HepG2 (cell line): ENCODE data around the gene RARG. TPM values are rescaled to one million over a fixed set of nuclear protein-coding genes. Genes with fewer than 3 reads are reported as not detected.

Source experiments
- ARNTL ChIP-seq: sonication (generic); formaldehyde crosslinking; IDR thresholded peaks from 2 replicates; pipeline ENCODE4 v1.4.0; 2020; ENCODE audit warnings: mild to moderate bottlenecking, missing genetic modification reagents
- CBFB ChIP-seq: sonication (generic); formaldehyde crosslinking; IDR thresholded peaks from 2 replicates; pipeline ENCODE4 v1.4.0; 2020; ENCODE audit warnings: missing genetic modification reagents
- GABPB1 ChIP-seq: IDR thresholded peaks from 2 replicates; pipeline ENCODE4 v1.6.1; 2016; ENCODE audit warnings: mild to moderate bottlenecking, missing genetic modification reagents, moderate library complexity, missing compliant biosample characterization
- KAT8 ChIP-seq: IDR thresholded peaks from 2 replicates; pipeline ENCODE4 v1.6.1; 2016; ENCODE audit warnings: missing genetic modification reagents, missing compliant biosample characterization
- POLR2A ChIP-seq, 2 experiments: IDR thresholded peaks; 2 replicates each; pipeline ENCODE4 v1.6.1; 2011; ENCODE audit warnings: low read depth in 2 of 2, low read length in 2 of 2, mild to moderate bottlenecking in 1 of 2, moderate library complexity in 1 of 2; ENCODE audit not compliant: insufficient read depth in 1 of 2
- POLR2G ChIP-seq: fragments of 200-400 bp; formaldehyde crosslinking; IDR thresholded peaks from 2 replicates; pipeline ENCODE4 v1.6.1; 2018; ENCODE audit warnings: mild to moderate bottlenecking, low read depth, low read length, moderate library complexity
- PPARG ChIP-seq: conservative IDR thresholded peaks from 2 replicates; pipeline ENCODE4 v1.6.1; 2016; ENCODE audit warnings: missing biosample characterization, missing genetic modification reagents
- ZNF567 ChIP-seq: sonication (generic); formaldehyde crosslinking; IDR thresholded peaks from 2 replicates; pipeline ENCODE4 v1.8.1; 2023; ENCODE audit warnings: mild to moderate bottlenecking, missing genetic modification reagents, borderline replicate concordance
- ZSCAN12 ChIP-seq: sonication (generic); formaldehyde crosslinking; IDR thresholded peaks from 2 replicates; pipeline ENCODE4 v1.9.0; 2021; ENCODE audit warnings: mild to moderate bottlenecking, missing genetic modification reagents
- polyA plus RNA-seq, 8 experiments: library from polyadenylated mRNA; depleted of rRNA in 3 of 8; stranded (reverse) in 7 of 8; unstranded in 1 of 8; fragments of >200 nt; fragmentation: Illumina TruSeq in 4 of 8; extraction: Trizol in 4 of 8; gene quantifications; 2 replicates each; pipeline versions ENCODE4 v1.2.1 to v1.2.3, GENCODE V29; 2011 to 2016; ENCODE audit warnings: low read depth in 4 of 8, missing spikeins in 1 of 8, mixed read lengths in 1 of 8; ENCODE audit not compliant: insufficient read depth in 1 of 8
- total RNA-seq, 5 experiments: library from RNA; depleted of rRNA; stranded (reverse); fragments of >200 nt; fragmentation: Illumina TruSeq; extraction: Trizol; gene quantifications; 2 replicates each; pipeline ENCODE4 v1.2.3, GENCODE V29; 2016; ENCODE audit warnings: low read depth in 1 of 5
- TF ChIP-seq, protein P1 (sequence below): sonication (generic); formaldehyde crosslinking; IDR thresholded peaks from 2 replicates; pipeline ENCODE4 v1.8.0; 2023; ENCODE audit warnings: mild to moderate bottlenecking, missing genetic modification reagents
- TF ChIP-seq, protein P2 (sequence below): sonication (generic); formaldehyde crosslinking; IDR thresholded peaks from 2 replicates; pipeline ENCODE4 v1.4.0; 2020; ENCODE audit warnings: missing genetic modification reagents
- TF ChIP-seq, protein P3 (sequence below): sonication (generic); formaldehyde crosslinking; IDR thresholded peaks from 2 replicates; pipeline ENCODE4 v1.4.0; 2020; ENCODE audit warnings: missing genetic modification reagents
- TF ChIP-seq, protein P4 (sequence below): sonication (generic); formaldehyde crosslinking; IDR thresholded peaks from 2 replicates; pipeline ENCODE4 v1.8.0; 2022; ENCODE audit warnings: missing genetic modification reagents, mild to moderate bottlenecking, inconsistent platforms, borderline replicate concordance
- TF ChIP-seq, protein P5 (sequence below): sonication (generic); formaldehyde crosslinking; IDR thresholded peaks from 2 replicates; pipeline ENCODE4 v1.8.1; 2022; ENCODE audit warnings: mild to moderate bottlenecking, missing genetic modification reagents

RARG gene
- total and polyA plus RNA-seq, 2 of the 13 experiments (the other 11 are each of a cell fraction or from before 2014, with no cell fraction given) = 0.77 to 1.5 TPM

DNA sequence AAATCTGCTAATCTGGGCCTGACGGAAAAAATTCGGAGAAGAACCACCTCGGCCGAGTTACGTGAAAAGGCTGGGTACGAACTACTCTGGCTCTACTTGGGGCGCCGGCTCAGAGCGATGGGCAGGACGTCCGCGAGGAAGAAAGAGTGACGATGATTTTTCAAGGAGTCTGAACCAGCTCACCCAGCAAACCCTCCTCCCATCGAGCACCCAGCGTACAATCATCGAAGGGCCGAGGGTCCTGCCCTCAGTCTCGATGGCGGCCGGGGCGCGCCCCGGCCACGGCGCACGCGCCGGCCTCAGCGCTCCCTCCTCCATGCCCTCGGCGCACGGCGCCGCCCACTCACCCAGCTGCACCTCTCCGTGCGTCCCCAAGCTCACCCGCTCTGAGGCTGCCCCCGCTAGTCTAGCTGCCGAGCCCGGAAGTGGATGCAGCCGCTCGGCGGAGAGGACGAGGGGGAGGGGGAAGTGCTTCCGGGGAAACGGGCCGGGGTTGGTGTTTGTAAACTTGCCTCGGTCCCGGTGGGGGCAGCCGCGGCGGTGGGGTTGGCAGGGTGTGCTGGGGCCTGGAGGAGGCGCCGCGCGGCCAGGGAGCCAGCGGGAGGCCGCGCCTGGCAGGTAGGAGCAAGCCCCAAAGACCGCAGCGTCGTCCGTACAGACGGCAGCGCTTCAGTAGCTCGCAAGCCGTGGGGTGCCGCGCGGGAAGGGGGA is 51.6 kb downstream of the RARG start, which contains the start of the genes CSAD and ZNF740 (continued):
- TF ChIP-seq, protein P1, sequence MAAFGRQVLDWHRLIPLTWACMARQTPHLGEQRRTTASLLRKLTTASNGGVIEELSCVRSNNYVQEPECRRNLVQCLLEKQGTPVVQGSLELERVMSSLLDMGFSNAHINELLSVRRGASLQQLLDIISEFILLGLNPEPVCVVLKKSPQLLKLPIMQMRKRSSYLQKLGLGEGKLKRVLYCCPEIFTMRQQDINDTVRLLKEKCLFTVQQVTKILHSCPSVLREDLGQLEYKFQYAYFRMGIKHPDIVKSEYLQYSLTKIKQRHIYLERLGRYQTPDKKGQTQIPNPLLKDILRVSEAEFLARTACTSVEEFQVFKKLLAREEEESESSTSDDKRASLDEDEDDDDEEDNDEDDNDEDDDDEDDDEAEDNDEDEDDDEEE (CRISPR knock-in tag) = peak; percentile 71; the same call in 1 of the 2 replicates
- TF ChIP-seq ZNF567 (CRISPR knock-in tag) (no peak), ARNTL (peak; percentile 51; the same call in 1 of the 2 replicates), ZSCAN12 (no peak), GABPB1 (peak; percentile 97), CBFB (CRISPR knock-in tag) (peak; percentile 69), POLR2G (peak; percentile 90), PPARG (CRISPR knock-in tag) (peak; percentile 44; the same call in 1 of the 2 replicates), POLR2A (IDR thresholded peaks at IDR 0.05; ENCODE audit: insufficient read depth in 1 of 2, low read depth in 2 of 2, low read length in 2 of 2) (peak; percentile 75 to 88), KAT8 (CRISPR knock-in tag) (peak; percentile 91)
- TF ChIP-seq, protein P2, sequence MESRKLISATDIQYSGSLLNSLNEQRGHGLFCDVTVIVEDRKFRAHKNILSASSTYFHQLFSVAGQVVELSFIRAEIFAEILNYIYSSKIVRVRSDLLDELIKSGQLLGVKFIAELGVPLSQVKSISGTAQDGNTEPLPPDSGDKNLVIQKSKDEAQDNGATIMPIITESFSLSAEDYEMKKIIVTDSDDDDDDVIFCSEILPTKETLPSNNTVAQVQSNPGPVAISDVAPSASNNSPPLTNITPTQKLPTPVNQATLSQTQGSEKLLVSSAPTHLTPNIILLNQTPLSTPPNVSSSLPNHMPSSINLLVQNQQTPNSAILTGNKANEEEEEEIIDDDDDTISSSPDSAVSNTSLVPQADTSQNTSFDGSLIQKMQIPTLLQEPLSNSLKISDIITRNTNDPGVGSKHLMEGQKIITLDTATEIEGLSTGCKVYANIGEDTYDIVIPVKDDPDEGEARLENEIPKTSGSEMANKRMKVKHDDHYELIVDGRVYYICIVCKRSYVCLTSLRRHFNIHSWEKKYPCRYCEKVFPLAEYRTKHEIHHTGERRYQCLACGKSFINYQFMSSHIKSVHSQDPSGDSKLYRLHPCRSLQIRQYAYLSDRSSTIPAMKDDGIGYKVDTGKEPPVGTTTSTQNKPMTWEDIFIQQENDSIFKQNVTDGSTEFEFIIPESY = 0 out of 2 replicates have a peak, but pooled peaks have one; percentile 7
- TF ChIP-seq, protein P3, sequence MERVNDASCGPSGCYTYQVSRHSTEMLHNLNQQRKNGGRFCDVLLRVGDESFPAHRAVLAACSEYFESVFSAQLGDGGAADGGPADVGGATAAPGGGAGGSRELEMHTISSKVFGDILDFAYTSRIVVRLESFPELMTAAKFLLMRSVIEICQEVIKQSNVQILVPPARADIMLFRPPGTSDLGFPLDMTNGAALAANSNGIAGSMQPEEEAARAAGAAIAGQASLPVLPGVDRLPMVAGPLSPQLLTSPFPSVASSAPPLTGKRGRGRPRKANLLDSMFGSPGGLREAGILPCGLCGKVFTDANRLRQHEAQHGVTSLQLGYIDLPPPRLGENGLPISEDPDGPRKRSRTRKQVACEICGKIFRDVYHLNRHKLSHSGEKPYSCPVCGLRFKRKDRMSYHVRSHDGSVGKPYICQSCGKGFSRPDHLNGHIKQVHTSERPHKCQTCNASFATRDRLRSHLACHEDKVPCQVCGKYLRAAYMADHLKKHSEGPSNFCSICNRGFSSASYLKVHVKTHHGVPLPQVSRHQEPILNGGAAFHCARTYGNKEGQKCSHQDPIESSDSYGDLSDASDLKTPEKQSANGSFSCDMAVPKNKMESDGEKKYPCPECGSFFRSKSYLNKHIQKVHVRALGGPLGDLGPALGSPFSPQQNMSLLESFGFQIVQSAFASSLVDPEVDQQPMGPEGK (CRISPR knock-in tag) = peak; percentile 88
- TF ChIP-seq, protein P4, sequence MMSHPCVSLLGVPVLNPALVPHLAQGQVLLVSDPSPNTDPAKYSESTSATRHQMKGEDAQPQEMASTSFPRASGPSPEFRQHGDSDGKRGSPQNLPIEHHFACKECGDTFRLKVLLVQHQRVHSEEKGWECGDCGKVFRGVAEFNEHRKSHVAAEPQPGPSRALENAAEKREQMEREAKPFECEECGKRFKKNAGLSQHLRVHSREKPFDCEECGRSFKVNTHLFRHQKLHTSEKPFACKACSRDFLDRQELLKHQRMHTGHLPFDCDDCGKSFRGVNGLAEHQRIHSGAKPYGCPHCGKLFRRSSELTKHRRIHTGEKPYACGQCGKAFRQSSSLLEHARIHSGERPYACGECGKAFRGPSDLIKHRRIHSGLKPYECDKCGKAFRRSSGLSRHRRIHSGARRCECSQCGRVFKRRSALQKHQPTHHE = peak; percentile 40; the same call in 1 of the 2 replicates
- TF ChIP-seq, protein P5, sequence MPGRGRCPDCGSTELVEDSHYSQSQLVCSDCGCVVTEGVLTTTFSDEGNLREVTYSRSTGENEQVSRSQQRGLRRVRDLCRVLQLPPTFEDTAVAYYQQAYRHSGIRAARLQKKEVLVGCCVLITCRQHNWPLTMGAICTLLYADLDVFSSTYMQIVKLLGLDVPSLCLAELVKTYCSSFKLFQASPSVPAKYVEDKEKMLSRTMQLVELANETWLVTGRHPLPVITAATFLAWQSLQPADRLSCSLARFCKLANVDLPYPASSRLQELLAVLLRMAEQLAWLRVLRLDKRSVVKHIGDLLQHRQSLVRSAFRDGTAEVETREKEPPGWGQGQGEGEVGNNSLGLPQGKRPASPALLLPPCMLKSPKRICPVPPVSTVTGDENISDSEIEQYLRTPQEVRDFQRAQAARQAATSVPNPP (CRISPR knock-in tag) = no peak
